ENCODE measurements around the gene TSPO.
"Not testable (repeated sequence)": the region's sequence is repeated elsewhere in the genome, so short reads cannot be mapped to it uniquely, and the experiment has no call there.

Gene TSPO

GRCh38 chr22:43151251-43152002 lies at the start of gene TSPO:
Gene TSPO (plus strand): TSS chr22:43151559. CDS start chr22:43159239, 7,680 bp downstream.
- peak; percentile 28 to 39 (median 30) for DNase-seq (ENCODE audit: low read depth in 2 of 3, low spot score in 2 of 3)

GRCh38 chr22:43104056-43104625 lies 47.2 kb upstream of the TSPO start:
- not testable (repeated sequence) for DNase-seq (ENCODE audit: low read depth in 2 of 3, low spot score in 2 of 3)

GRCh38 chr22:43104950-43105349 lies 46.4 kb upstream of the TSPO start:
- DNase-seq (ENCODE audit: low read depth in 2 of 3, low spot score in 2 of 3), result not testable (repeated sequence)

- no peak for DNase-seq (ENCODE audit: low read depth in 2 of 3, low spot score in 2 of 3)
Measured at GRCh38 chr22:43106302-43106701, 45.1 kb upstream of the TSPO start.

- no peak for DNase-seq (ENCODE audit: low read depth in 2 of 3, low spot score in 2 of 3)
Measured at GRCh38 chr22:43109511-43109910, 41.8 kb upstream of the TSPO start.

GRCh38 chr22:43109921-43110443 lies 41.4 kb upstream of the TSPO start:
- no peak for DNase-seq (ENCODE audit: low read depth in 2 of 3, low spot score in 2 of 3)

- DNase-seq (ENCODE audit: low read depth in 2 of 3, low spot score in 2 of 3), result no peak
Measured at GRCh38 chr22:43110444-43110926, 40.9 kb upstream of the TSPO start, which contains the start of gene BIK. Gene BIK (plus strand): TSS chr22:43110750. CDS start chr22:43124023, 13,273 bp downstream.

GRCh38 chr22:43110927-43111623 lies 40.3 kb upstream of the TSPO start:
- DNase-seq (ENCODE audit: low read depth in 2 of 3, low spot score in 2 of 3), result peak in 1 of 3 experiments; percentile 14

GRCh38 chr22:43113526-43114251 lies 37.7 kb upstream of the TSPO start:
- no peak for DNase-seq (ENCODE audit: low read depth in 2 of 3, low spot score in 2 of 3)

- DNase-seq (ENCODE audit: low read depth in 2 of 3, low spot score in 2 of 3), result no peak
Measured at GRCh38 chr22:43114958-43115357, 36.4 kb upstream of the TSPO start.

- DNase-seq (ENCODE audit: low read depth in 2 of 3, low spot score in 2 of 3), result no peak
Measured at GRCh38 chr22:43116932-43117331, 34.4 kb upstream of the TSPO start.

- no peak for DNase-seq (ENCODE audit: low read depth in 2 of 3, low spot score in 2 of 3)
Measured at GRCh38 chr22:43118024-43118849, 33.1 kb upstream of the TSPO start.

- no peak for DNase-seq (ENCODE audit: low read depth in 2 of 3, low spot score in 2 of 3)
Measured at GRCh38 chr22:43118953-43119458, 32.4 kb upstream of the TSPO start.

GRCh38 chr22:43126501-43127165 lies 24.7 kb upstream of the TSPO start:
- no peak for DNase-seq (ENCODE audit: low read depth in 2 of 3, low spot score in 2 of 3)

- DNase-seq (ENCODE audit: low read depth in 2 of 3, low spot score in 2 of 3), result no peak
Measured at GRCh38 chr22:43127166-43127908, 24.0 kb upstream of the TSPO start.

GRCh38 chr22:43128116-43128515 lies 23.2 kb upstream of the TSPO start:
- no peak for DNase-seq (ENCODE audit: low read depth in 2 of 3, low spot score in 2 of 3)

GRCh38 chr22:43128928-43129424 lies 22.4 kb upstream of the TSPO start:
- no peak for DNase-seq (ENCODE audit: low read depth in 2 of 3, low spot score in 2 of 3)

Measured in activated CD8-positive, alpha-beta memory T cell treated with anti-CD3 and anti-CD28 coated beads for 48 hours (primary cell).